ENCODE data around the gene FGD4.

FGD4 gene

GRCh38 chr12:32605326-32606095, 206.2 kb downstream of the FGD4 start:
- DNase-seq (ENCODE audit: low read depth, low spot score), result no peak

GRCh38 chr12:32606443-32606842, 207.1 kb downstream of the FGD4 start:
- DNase-seq (ENCODE audit: low read depth, low spot score), result no peak

- DNase-seq (ENCODE audit: low read depth, low spot score), result no peak
Measured at GRCh38 chr12:32609966-32610365, 210.6 kb downstream of the FGD4 start.

- DNase-seq (ENCODE audit: low read depth, low spot score), result no peak
Measured at GRCh38 chr12:32611986-32612385, 212.6 kb downstream of the FGD4 start.

- no peak for DNase-seq (ENCODE audit: low read depth, low spot score)
Measured at GRCh38 chr12:32612658-32613614, 213.6 kb downstream of the FGD4 start.

- DNase-seq (ENCODE audit: low read depth, low spot score), result no peak
Measured at GRCh38 chr12:32615441-32615840, 216.1 kb downstream of the FGD4 start.

- no peak for DNase-seq (ENCODE audit: low read depth, low spot score)
Measured at GRCh38 chr12:32617534-32617933, 218.2 kb downstream of the FGD4 start.

GRCh38 chr12:32618115-32618514, 218.8 kb downstream of the FGD4 start:
- no peak for DNase-seq (ENCODE audit: low read depth, low spot score)

- no peak for DNase-seq (ENCODE audit: low read depth, low spot score)
Measured at GRCh38 chr12:32627976-32628375, 228.6 kb downstream of the FGD4 start.

- no peak for DNase-seq (ENCODE audit: low read depth, low spot score)
Measured at GRCh38 chr12:32641287-32641901, 242.0 kb downstream of the FGD4 start.

- no peak for DNase-seq (ENCODE audit: low read depth, low spot score)
Measured at GRCh38 chr12:32644431-32644830, 245.1 kb downstream of the FGD4 start.

GRCh38 chr12:32647275-32647674, 247.9 kb downstream of the FGD4 start:
- no peak for DNase-seq (ENCODE audit: low read depth, low spot score)

- no peak for DNase-seq (ENCODE audit: low read depth, low spot score)
Measured at GRCh38 chr12:32650508-32650907, 251.2 kb downstream of the FGD4 start.

GRCh38 chr12:32651151-32651955, 252.0 kb downstream of the FGD4 start:
- no peak for DNase-seq (ENCODE audit: low read depth, low spot score)

- DNase-seq (ENCODE audit: low read depth, low spot score), result no peak
Measured at GRCh38 chr12:32651956-32652210, 252.5 kb downstream of the FGD4 start.

- DNase-seq (ENCODE audit: low read depth, low spot score), result no peak
Measured at GRCh38 chr12:32659908-32660440, 260.6 kb downstream of the FGD4 start.

- DNase-seq (ENCODE audit: low read depth, low spot score), result no peak
Measured at GRCh38 chr12:32661706-32662105, 262.3 kb downstream of the FGD4 start.

- no peak for DNase-seq (ENCODE audit: low read depth, low spot score)
Measured at GRCh38 chr12:32662665-32663064, 263.3 kb downstream of the FGD4 start.

GRCh38 chr12:32666018-32666417, 266.7 kb downstream of the FGD4 start:
- no peak for DNase-seq (ENCODE audit: low read depth, low spot score)

- no peak for DNase-seq (ENCODE audit: low read depth, low spot score)
Measured at GRCh38 chr12:32669584-32669983, 270.2 kb downstream of the FGD4 start.
